ENCODE results near the gene TMOD2.

Gene TMOD2

DNA sequence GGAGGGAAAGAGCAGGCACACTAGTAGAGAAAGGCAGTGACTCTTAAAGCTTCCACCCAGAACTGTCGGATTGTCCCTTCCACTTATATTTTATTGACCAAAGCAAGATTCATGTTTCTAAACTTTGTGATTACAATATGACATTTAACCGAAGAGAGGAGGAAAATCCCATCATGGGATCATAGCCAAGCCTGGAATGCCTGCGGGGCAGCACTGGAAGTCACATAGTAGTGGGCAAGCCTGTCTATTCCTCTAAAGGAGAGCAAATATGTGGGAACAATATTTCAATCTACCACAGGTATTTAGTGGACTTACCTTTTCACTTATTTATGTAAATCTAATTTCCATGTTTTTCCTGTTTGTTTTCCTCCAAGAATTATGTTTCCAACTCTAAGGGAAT lies 74.3 kb downstream of the TMOD2 start:
- TF ChIP-seq JUND (IDR thresholded peaks at IDR 0.05; ENCODE audit: low read depth): no peak
- in situ Hi-C loops (cut with HindIII; ENCODE audit: low pct_unique_long_range_greater_than_20kb, low sequenced_read_pairs): no loop called here
- DNase-seq (ENCODE audit: low read depth in 1 of 2, low spot score in 1 of 2): peak in 1 of 2 experiments; percentile 67

DNA sequence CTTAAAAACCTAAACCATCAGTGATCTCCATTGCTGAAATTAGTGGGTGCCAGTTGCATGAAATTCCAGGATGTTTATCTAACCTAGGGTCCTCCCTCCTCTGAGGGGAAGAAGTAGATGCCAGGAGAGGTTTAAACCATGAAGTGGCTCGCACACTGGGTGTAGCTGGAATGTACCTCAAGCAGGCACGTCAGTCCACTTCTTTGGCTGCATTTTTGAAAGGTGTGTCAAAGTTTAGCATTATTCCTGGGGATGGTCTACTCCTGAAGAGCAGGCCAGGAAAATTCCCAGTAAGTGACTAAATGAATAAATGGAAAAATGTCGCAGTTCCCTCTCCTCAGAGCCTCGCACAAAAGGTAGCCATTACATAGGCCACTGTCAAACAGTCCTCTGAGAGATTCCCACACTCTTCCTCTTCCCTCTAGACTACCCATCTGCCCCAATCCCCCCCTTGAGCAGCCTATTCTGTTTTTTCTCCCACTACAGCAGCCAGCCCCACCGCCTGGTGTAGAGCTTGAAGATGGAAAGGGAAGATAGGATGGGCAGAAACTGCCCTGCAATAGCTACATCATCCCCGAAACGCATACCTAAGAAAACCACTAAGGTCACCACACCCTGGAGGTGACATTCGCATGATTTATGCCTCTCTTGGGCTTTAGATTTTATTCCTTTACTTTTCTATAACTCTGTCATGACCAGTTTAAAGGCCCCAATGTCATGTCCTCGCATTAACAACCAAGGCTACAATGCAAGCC lies 77.4 kb downstream of the TMOD2 start:
- in situ Hi-C loops (cut with HindIII; ENCODE audit: low pct_unique_long_range_greater_than_20kb, low sequenced_read_pairs): no loop called here
- TF ChIP-seq JUND (IDR thresholded peaks at IDR 0.05; ENCODE audit: low read depth): no peak
- peak in 1 of 2 experiments; percentile 62 for DNase-seq (ENCODE audit: low read depth in 1 of 2, low spot score in 1 of 2)

DNA sequence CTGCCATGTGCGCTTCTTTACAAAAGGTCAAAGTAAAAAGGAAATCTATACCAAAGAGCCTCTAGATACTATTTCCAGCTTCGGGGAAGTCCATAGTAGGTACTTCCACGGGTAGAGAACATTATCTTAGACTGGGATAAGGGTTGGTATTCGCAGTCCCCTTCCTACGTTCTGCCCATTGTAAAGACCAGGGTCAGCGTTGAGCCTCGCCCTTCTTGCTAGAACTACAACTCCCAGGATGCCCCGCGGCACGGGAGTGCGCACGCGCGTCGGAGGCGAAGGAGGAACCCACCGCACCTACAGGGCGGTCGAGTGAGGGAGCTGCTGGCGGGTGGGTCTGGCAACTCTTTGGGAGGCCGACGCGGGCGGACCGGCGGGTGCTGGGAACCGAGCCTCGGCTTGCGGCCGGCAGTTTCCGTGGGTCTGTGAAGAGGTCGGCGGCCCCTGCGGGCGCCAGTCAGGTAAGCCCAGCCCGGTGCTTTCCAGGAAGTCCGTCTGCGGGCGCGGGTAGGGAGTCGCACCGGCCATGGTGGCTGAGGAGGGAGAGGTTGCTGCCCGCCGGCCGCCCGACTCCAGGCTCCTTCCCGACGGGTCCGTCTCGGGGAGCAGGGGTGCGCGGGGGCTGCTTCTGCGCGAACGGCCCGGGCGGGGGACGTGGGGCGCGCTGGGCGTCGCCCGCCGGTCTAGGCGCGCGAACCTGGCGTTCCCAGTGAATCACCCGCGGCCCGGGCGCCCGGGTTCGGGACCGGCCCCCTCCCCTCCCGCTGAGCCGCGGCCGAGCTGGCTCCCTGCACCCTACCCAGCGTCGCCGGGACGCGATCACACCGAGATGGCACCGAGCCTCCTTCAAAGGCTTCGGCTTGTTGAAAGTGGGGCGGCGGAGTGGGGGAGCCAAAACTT lies 78.2 kb downstream of the TMOD2 start, which contains the start of gene TMOD3:
TSS of gene TMOD3 (plus strand) at position 278 of the 900 bp plus-strand sequence. CDS start 33,232 bp downstream, outside the sequence.
- in situ Hi-C loops (cut with HindIII; ENCODE audit: low pct_unique_long_range_greater_than_20kb, low sequenced_read_pairs): no loop called here
- peak; percentile 75 to 91 for DNase-seq (ENCODE audit: low read depth in 1 of 2, low spot score in 1 of 2)
- no peak for TF ChIP-seq JUND (IDR thresholded peaks at IDR 0.05; ENCODE audit: low read depth)

DNA sequence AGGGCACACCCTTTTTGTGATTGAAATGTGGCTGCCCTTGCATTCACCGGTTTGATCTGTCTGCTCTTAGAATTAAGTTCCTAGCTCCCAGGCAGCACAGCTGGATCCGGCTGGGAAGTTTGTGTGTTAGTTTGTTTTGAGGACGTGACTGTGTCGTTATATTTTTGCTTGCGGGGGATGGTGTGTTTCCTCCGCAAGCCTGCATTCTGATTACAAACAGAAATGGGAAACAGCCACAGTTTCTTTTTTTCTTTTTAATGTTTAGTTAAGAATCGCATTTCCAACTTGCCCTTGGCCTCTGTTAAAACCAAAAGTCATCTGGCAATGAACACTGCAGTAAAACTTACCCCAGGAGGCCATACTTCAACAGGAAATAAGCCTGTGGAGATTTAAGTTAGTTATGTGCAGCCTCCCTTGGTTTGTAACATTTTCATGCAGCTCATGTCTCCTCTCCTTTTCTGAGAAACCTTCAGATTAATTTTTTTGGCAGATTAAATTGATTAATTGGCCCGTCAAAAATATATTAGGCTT lies 78.9 kb downstream of the TMOD2 start:
- in situ Hi-C loops (cut with HindIII; ENCODE audit: low pct_unique_long_range_greater_than_20kb, low sequenced_read_pairs): no loop called here
- TF ChIP-seq JUND (IDR thresholded peaks at IDR 0.05; ENCODE audit: low read depth): no peak
- DNase-seq (ENCODE audit: low read depth in 1 of 2, low spot score in 1 of 2): peak in 1 of 2 experiments; percentile 36

DNA sequence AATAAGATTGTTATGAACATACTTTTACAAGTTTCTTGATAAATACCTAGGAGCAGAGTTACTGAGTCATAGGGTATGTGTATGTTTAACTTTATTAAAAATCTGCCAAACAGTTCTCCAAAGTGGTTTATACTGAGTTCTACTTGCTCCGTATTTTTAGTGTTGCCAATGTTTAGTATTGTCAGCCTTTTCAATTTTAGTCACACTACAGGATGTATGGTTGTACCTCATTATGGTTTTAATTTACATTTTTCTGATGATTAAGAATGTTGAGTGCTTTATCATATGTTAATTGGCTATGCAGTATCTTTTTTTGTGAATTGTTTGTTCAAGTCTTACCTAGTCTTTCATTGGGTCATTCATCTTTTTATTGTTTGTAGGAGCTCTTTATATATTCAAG lies 82.4 kb downstream of the TMOD2 start:
- in situ Hi-C loops (cut with HindIII; ENCODE audit: low pct_unique_long_range_greater_than_20kb, low sequenced_read_pairs): no loop called here
- TF ChIP-seq JUND (IDR thresholded peaks at IDR 0.05; ENCODE audit: low read depth): no peak
- DNase-seq (ENCODE audit: low read depth in 1 of 2, low spot score in 1 of 2): no peak

DNA sequence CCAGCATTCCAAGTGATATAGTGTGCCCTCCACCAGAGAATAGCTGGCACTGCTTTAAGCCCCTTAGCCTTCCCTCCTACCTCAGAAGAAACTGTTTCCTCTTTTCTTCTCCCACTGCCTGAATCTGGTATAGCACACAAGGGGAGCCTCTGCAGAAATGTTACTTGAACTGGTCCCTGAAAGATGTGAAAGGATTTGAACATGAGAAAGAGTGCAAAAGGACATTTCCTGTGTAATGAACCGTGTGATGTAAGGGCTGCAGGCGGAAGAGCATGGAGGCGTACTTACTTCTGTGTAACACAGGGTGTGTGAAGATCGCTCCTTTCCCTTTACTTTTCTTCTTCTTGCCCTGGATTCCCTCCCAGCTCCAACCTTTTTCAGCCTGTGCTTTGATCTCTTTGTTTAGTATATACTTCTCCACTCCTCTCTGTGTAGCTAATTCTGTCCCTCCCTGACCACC lies 86.4 kb downstream of the TMOD2 start:
- in situ Hi-C loops (cut with HindIII; ENCODE audit: low pct_unique_long_range_greater_than_20kb, low sequenced_read_pairs): no loop called here
- no peak for DNase-seq (ENCODE audit: low read depth in 1 of 2, low spot score in 1 of 2)
- no peak for TF ChIP-seq JUND (IDR thresholded peaks at IDR 0.05; ENCODE audit: low read depth)

DNA sequence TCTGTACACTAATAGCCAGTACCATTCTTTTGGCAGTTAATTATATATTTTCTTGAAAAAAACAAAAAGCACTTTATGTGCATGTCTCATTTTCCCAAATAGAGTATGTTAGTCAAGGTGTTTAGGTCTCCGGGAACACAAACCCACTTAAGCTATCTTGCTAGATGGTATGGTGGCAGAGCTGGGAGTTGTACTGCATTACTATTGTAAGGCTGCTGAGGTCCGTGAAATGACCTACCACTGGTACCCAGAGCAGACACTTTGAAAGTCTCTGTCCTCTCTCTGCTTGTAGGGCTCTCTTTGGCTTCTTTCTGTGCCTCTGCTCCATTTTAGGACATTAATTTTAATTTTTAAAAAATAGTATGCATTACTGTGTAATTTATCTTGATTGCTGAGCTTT lies 86.9 kb downstream of the TMOD2 start:
- no peak for DNase-seq (ENCODE audit: low read depth in 1 of 2, low spot score in 1 of 2)
- no peak for TF ChIP-seq JUND (IDR thresholded peaks at IDR 0.05; ENCODE audit: low read depth)
- in situ Hi-C loops (cut with HindIII; ENCODE audit: low pct_unique_long_range_greater_than_20kb, low sequenced_read_pairs): no loop called here

DNA sequence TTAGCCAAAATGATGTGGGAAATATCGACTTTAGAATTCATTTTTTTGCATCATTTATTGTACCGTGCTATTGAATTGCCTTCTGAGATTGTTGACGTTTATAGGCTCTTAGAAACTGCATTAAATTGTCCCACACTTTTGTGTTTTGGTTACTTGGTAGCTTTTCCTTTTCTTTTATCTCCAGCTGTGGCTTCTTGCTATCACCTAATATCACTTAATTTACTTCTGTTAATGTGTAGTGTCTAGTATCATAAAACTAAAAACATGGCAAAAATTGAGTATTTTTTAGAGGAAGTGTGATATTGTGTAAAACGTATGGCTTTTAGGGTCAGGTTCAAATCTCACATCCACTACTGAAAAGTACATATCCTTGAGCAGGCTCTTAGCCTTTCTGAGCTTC lies 89.3 kb downstream of the TMOD2 start:
- in situ Hi-C loops (cut with HindIII; ENCODE audit: low pct_unique_long_range_greater_than_20kb, low sequenced_read_pairs): no loop called here
- no peak for DNase-seq (ENCODE audit: low read depth in 1 of 2, low spot score in 1 of 2)
- no peak for TF ChIP-seq JUND (IDR thresholded peaks at IDR 0.05; ENCODE audit: low read depth)

DNA sequence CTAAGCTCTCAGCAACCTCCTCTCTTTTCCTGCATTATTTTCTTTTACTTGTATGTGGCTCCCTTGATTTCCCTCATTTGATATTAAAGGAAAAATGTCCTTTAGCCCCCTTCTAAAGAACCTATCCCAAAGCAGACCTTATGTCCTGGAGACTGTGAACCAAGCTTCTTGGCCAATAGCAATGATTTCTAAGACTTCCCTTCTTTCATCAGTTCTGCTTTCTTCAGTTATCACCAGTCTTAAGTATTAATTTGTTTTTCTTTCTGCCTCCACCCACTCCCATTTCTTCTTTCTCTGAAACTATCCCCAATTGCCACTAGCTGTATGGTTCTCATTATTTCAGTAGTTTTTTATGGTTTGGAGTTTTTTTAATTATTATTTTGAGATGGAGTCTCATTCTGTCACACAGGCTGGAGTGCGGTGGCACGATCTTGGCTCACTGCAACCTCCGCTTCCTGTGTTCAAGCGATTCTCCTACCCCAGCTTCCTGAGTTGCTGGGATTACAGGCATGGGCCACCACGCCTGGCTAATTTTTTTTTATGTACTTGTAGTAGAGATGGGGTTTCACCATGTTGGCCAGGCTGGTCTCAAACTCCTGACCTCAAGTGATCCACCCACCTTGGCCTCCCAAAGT lies 90.1 kb downstream of the TMOD2 start:
- DNase-seq (ENCODE audit: low read depth in 1 of 2, low spot score in 1 of 2): no peak
- in situ Hi-C loops (cut with HindIII; ENCODE audit: low pct_unique_long_range_greater_than_20kb, low sequenced_read_pairs): no loop called here
- TF ChIP-seq JUND (IDR thresholded peaks at IDR 0.05; ENCODE audit: low read depth): no peak

DNA sequence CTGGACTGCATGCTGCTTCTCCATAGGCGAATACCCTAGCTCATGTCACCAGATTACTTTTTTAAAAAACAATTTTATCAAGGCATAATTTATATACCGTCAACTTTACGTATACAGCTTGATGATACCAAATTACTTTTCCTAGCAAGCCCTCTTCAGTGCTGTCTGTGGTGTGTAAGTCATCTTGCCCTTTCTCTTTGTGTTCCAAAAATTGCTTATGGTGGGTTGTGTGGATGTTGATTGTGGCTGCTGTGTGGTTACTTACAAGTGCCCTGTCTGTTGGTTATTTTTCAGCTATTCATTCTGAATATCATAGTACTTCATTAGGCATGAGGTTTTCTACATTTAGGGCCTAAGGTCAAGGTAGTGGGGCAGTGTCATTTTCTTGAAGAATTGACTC lies 90.9 kb downstream of the TMOD2 start:
- TF ChIP-seq JUND (IDR thresholded peaks at IDR 0.05; ENCODE audit: low read depth): no peak
- no peak for DNase-seq (ENCODE audit: low read depth in 1 of 2, low spot score in 1 of 2)
- in situ Hi-C loops (cut with HindIII; ENCODE audit: low pct_unique_long_range_greater_than_20kb, low sequenced_read_pairs): no loop called here

DNA sequence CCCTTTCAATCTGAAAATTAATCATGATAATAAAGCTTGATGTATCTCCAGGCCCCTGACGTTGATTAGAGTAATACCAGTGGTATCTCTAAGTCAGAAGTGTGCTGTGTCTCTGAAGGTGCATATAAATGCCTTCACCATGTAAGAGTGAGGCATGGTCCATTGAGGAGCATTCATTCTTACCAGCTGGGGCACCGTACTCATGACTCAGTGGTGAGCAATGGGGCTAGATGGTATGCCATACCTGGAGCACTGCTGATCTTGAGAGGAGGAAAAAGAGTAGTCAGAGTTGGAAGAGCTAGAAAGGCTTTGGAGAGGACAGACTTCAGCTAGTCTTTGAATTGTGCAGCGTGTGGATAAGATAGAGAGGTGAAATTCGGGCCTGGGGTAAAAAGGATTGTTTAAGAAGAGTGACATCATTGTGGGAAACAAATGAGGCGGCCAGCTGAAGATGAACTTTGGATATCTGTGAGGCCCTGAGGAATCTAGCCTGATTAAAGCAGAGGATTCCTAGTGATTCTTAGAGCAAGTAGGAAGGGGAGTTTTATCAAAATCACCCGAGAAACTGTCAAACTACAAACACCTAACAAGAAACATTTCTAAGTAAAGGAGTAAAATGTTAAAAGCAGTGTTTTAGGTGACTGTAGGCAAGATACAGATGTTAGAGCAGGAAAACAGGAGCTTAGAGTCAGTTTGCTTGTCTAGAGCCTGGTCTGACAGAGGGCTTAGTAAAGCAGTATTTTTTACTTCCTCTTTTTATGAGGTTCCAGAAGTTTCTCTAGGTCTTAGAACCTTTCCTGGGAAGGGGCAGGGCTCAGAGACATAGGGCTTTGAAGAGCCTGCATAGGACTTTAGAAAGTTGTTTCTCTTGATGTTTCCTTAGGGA lies 91.7 kb downstream of the TMOD2 start:
- no peak for TF ChIP-seq JUND (IDR thresholded peaks at IDR 0.05; ENCODE audit: low read depth)
- in situ Hi-C loops (cut with HindIII; ENCODE audit: low pct_unique_long_range_greater_than_20kb, low sequenced_read_pairs): no loop called here
- no peak for DNase-seq (ENCODE audit: low read depth in 1 of 2, low spot score in 1 of 2)
